ENCODE measurements around the gene SEMA5A. TPM values are rescaled to one million over a fixed set of nuclear protein-coding genes. Genes with fewer than 3 reads are reported as not detected.

Gene SEMA5A
- total and polyA plus RNA-seq, 2 of the 8 experiments (the other 6 are each of a cell fraction or from before 2014, with no cell fraction given) = 5.3 to 8.9 TPM

DNA sequence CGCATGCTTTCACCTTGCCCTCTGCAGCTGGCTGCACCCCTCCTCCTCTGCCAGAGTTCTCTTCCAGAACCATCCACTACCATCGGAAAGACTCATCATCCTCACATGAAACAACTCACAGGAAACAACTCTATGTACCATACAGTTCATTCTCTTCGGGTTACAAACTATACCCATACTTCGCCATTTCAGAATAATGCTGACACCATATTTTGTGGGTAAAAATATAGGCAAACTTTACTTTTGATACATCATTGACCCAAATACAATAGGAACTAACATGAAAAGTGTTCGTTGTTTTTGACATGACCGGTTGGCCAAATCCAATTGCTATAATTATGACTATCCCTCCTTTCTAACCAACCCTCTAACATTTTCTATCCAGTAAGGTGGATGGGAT lies 421.0 kb downstream of the SEMA5A start:
- Histone ChIP-seq H2BK120ac (replicated peaks; ENCODE audit: low read depth, low read length) (no peak overlapping the region), H2BK15ac (ENCODE audit: low read length) (no peak overlapping the region), H3K9ac (replicated peaks in 1 of 4; ENCODE audit: extremely low read depth in 1 of 4, low read depth in 3 of 4, low read length in 3 of 4) (no peak overlapping the region), H3K23me2 (ENCODE audit: low read depth, low read length) (no peaks in the 10 kb centered on the region), H3K23ac (ENCODE audit: insufficient read length) (no peak overlapping the region), H2AFZ (ENCODE audit: low read length) (no peak overlapping the region), H2BK20ac (ENCODE audit: low read length) (no peak overlapping the region), H3K4me1 (replicated peaks in 1 of 4; ENCODE audit: control insufficient read depth in 3 of 4, insufficient read depth in 4 of 4, low read length in 3 of 4) (no peaks in the 10 kb centered on the region), H3K4me3 (ENCODE audit: extremely low read depth in 1 of 4, insufficient read depth in 2 of 4, low read depth in 3 of 4, low read length in 4 of 4) (no peak overlapping the region), H2BK5ac (ENCODE audit: low read depth, low read length) (no peak overlapping the region), H3K18ac (ENCODE audit: extremely low read depth, low read length) (no peak overlapping the region), H3K27ac (ENCODE audit: low read depth, low read length) (no peak overlapping the region), H3K9me3 (ENCODE audit: insufficient read depth in 2 of 2, low read depth in 1 of 2, low read length in 1 of 2) (no peaks in the 10 kb centered on the region), H3K4ac (replicated peaks; ENCODE audit: insufficient read length, low read depth, low read length) (no peak overlapping the region), H3K56ac (replicated peaks; ENCODE audit: insufficient read length, low read depth, low read length) (no peak overlapping the region), H2BK12ac (ENCODE audit: low read depth, low read length) (no peak overlapping the region), H3K79me2 (ENCODE audit: control insufficient read depth in 1 of 2, insufficient read depth in 2 of 2, low read length in 2 of 2) (no peaks in the 10 kb centered on the region), H4K8ac (ENCODE audit: extremely low read depth, insufficient read depth, low read length) (no peak overlapping the region), H4K5ac (ENCODE audit: insufficient read length, low read depth, low read length) (no peak overlapping the region), H2AK5ac (ENCODE audit: low read depth, low read length) (no peak overlapping the region), H3K36me3 (ENCODE audit: control insufficient read depth in 2 of 4, insufficient read depth in 4 of 4, low read length in 3 of 4) (no peaks in the 10 kb centered on the region), H4K20me1 (replicated peaks in 1 of 2; ENCODE audit: control insufficient read depth in 1 of 2, insufficient read depth in 2 of 2, low read length in 2 of 2) (no peaks in the 10 kb centered on the region), H3K79me1 (ENCODE audit: low read depth, low read length) (no peaks in the 10 kb centered on the region), H3K4me2 (ENCODE audit: insufficient read depth in 1 of 2, low read depth in 2 of 2, low read length in 2 of 2) (no peak overlapping the region), H4K91ac (replicated peaks; ENCODE audit: insufficient read length, low read length) (no peak overlapping the region), H3K27me3 (replicated peaks in 1 of 4; ENCODE audit: control insufficient read depth in 3 of 4, extremely low read depth in 1 of 4, insufficient read depth in 3 of 4, low read length in 3 of 4) (no peaks in the 10 kb centered on the region), H3K14ac (ENCODE audit: insufficient read length) (no peak overlapping the region)
- ChIA-PET POLR2A (ENCODE audit: partially characterized antibody) (no interaction called here), CTCF (ENCODE audit: partially characterized antibody) (interaction anchor here (1.2 kb wide), 1 partner anchor 217 kb away, joined by 3 read pairs; no protein-coding TSS in a partner anchor)
- DNase-seq (ENCODE audit: low read depth in 1 of 2, low spot score in 2 of 2) = no peak
- WGBS, 2 experiments (ENCODE audit: extremely low coverage in 1 of 2, insufficient coverage in 1 of 2, insufficient read length in 1 of 2, insufficient replicate concordance in 2 of 2, low coverage in 1 of 2, low lambda C conversion rate in 2 of 2, missing lambda C conversion rate in 1 of 2) = 94% methylated on average over 6 of the region's 6 CpGs; no CpG with 5 or more reads in 1 of the 2 experiments
- FAIRE-seq = no peak
- no peak for TF ChIP-seq BRCA1 (IDR thresholded peaks at IDR 0.05; ENCODE audit: low read depth, low read length)

Measured in H1 (cell line).